Smooth muscle cell (in vitro differentiated cells): ENCODE data around the gene TP73. TPM values are rescaled to one million over a fixed set of nuclear protein-coding genes. Genes with fewer than 3 reads are reported as not detected.

Experiments
- DNase-seq: peaks from one replicate; lab custom pipeline; 2025; ENCODE audit not compliant: unreplicated experiment; lab: John Stamatoyannopoulos, UW
- H2AFZ ChIP-seq: fragments of 200-600 bp; sonication (generic); 2 replicates; pipeline ENCODE4 v1.6.0; 2016; ENCODE audit warnings: antibody characterized with exemption, low read depth, mild to moderate bottlenecking
- H3F3A ChIP-seq: fragments of 200-600 bp; sonication (generic); 2 replicates; pipeline ENCODE4 v1.6.0; 2017; ENCODE audit warnings: antibody characterized with exemption, low read depth
- H3K27ac ChIP-seq: fragments of 200-600 bp; sonication (generic); 2 replicates; pipeline ENCODE4 v1.5.1; 2016; ENCODE audit warnings: low read depth, mild to moderate bottlenecking
- H3K27me3 ChIP-seq: fragments of 200-600 bp; sonication (generic); 2 replicates; pipeline ENCODE4 v1.6.1; 2016; ENCODE audit warnings: low read depth, mild to moderate bottlenecking
- H3K36me3 ChIP-seq: fragments of 200-600 bp; sonication (generic); 2 replicates; pipeline ENCODE4 v1.5.1; 2016; ENCODE audit warnings: low read depth
- H3K4me1 ChIP-seq: fragments of 200-600 bp; sonication (generic); 2 replicates; pipeline ENCODE4 v1.5.1; 2016; ENCODE audit warnings: low read depth
- H3K4me2 ChIP-seq: fragments of 200-600 bp; sonication (generic); 2 replicates; pipeline ENCODE4 v1.6.0; 2016; ENCODE audit warnings: mild to moderate bottlenecking
- H3K4me3 ChIP-seq: fragments of 200-600 bp; sonication (generic); 2 replicates; pipeline ENCODE4 v1.5.1; 2016; ENCODE audit warnings: mild to moderate bottlenecking
- H3K79me2 ChIP-seq: fragments of 200-600 bp; sonication (generic); 2 replicates; pipeline ENCODE4 v1.6.0; 2016; ENCODE audit warnings: low read depth, mild to moderate bottlenecking
- H3K9ac ChIP-seq: fragments of 200-600 bp; sonication (generic); 2 replicates; pipeline ENCODE4 v1.6.0; 2016; ENCODE audit warnings: low read depth
- H3K9me3 ChIP-seq: fragments of 200-600 bp; sonication (generic); replicated peaks from 2 replicates; pipeline ENCODE4 v1.5.1; 2016; ENCODE audit warnings: low read depth
- H4K20me1 ChIP-seq: fragments of 200-600 bp; sonication (generic); 2 replicates; pipeline ENCODE4 v1.6.0; 2016; ENCODE audit warnings: low read depth
- CTCF ChIP-seq: fragments of 200-600 bp; sonication (generic); IDR thresholded peaks from 2 replicates; pipeline ENCODE4 v1.5.1; 2017; ENCODE audit warnings: borderline replicate concordance, mild to moderate bottlenecking, antibody characterized with exemption; ENCODE audit not compliant: insufficient read depth, poor library complexity, severe bottlenecking
- WGBS: methylation state at CpG from one replicate; pipeline ENCODE4 v1.1.7; 2016; ENCODE audit warnings: low lambda C conversion rate; 5-methylcytosine and 5-hydroxymethylcytosine counted together
- polyA plus RNA-seq: library from polyadenylated mRNA; unstranded; fragments of >200 nt; fragmentation: Nextera tagmentation; extraction: Ambion mirVana; gene quantifications from 2 replicates; pipeline ENCODE4 v1.2.1, GENCODE V29; 2016
- total RNA-seq: library from RNA; depleted of rRNA; stranded (reverse); fragments of >200 nt; gene quantifications from 2 replicates; pipeline ENCODE4 v1.2.3, GENCODE V29; 2014

Gene TP73
- total and polyA plus RNA-seq, 2 experiments from 2014 or later, result 0.22 TPM; not detected in 1

- no peaks in the 10 kb centered on the region for H4K20me1 ChIP-seq
- no peak for DNase-seq
- H3K27me3 ChIP-seq, result peaks cover 8% of the 10 kb centered on the region
- H3K4me2 ChIP-seq, result no peak overlapping the region
- no peaks in the 10 kb centered on the region for H3K79me2 ChIP-seq
- H3K4me1 ChIP-seq, result no peaks in the 10 kb centered on the region
- no peak overlapping the region for H3K9ac ChIP-seq
- no peak for TF ChIP-seq CTCF
- H2AFZ ChIP-seq, result no peak overlapping the region
- H3K36me3 ChIP-seq, result no peaks in the 10 kb centered on the region
- no peaks in the 10 kb centered on the region for H3F3A ChIP-seq
- no peak overlapping the region for H3K4me3 ChIP-seq
- no peak overlapping the region for H3K27ac ChIP-seq
- 88% methylated on average over 14 of the region's 14 CpGs for WGBS
- H3K9me3 ChIP-seq, result no peaks in the 10 kb centered on the region
Measured at GRCh38 chr1:3663999-3664699, 11.8 kb downstream of the TP73 start.

DNA sequence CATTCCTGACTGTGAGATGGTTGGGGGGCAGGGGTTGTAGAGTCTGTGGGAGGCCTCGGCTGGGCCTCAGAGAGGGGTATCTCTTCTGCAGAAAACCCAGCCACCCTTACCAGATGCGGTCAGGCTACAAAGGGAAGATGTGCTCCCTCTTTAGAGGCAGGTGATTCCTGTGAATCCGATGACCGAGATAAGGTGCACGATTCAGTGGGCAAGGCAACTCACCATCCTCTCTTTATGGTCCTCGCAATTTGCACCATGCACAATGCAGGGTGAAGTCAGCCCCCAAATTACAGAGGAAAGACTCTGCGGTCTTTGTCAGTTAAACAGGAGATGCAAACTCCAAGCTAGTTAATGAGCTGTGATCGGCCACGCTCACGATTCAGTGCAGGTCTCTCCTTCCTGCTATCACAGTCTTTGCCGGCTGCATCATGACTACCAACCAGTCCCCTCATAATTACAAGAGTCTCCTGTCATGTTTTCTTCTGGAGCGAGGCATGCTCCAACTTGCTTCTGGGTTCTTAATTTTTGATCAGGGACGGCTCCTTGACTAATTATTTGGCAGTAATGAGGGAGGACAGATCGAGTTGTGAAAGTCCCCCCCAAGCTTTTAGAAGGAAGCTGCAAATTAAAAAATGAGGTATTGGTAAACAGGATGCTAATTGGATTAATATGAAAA lies 12.5 kb downstream of the TP73 start:
- no peaks in the 10 kb centered on the region for H3K79me2 ChIP-seq
- 89% methylated on average over 14 of the region's 14 CpGs for WGBS
- H3K4me2 ChIP-seq, result no peak overlapping the region
- no peak overlapping the region for H3K9ac ChIP-seq
- TF ChIP-seq CTCF, result no peak
- no peak for DNase-seq
- H3K4me1 ChIP-seq, result no peaks in the 10 kb centered on the region
- peaks cover 6% of the 10 kb centered on the region for H3K27me3 ChIP-seq
- H3K4me3 ChIP-seq, result no peak overlapping the region
- no peak overlapping the region for H3K27ac ChIP-seq
- H3K9me3 ChIP-seq, result no peaks in the 10 kb centered on the region
- H4K20me1 ChIP-seq, result no peaks in the 10 kb centered on the region
- H2AFZ ChIP-seq, result no peak overlapping the region
- no peaks in the 10 kb centered on the region for H3F3A ChIP-seq
- H3K36me3 ChIP-seq, result no peaks in the 10 kb centered on the region

DNA sequence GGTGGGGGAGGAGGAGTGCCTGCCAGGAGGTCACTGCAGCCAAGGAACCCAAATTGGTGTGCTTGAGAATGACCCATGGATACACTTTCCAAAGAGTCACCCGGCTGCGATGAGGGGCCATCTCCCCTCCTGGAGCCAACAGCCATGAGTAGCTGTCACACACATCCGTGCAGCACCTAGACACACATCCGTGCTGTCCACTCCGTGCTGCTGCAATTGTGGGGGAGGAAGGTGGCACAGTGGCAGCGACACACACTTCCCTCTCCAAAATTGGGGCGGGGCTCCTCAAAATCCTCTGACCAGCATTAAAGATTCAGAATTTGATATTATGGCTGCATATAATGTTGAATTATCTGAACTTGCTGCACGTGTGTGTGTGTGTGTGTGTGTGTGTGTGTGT lies 15.8 kb downstream of the TP73 start:
- DNase-seq, result no peak
- no peaks in the 10 kb centered on the region for H3K4me1 ChIP-seq
- H2AFZ ChIP-seq, result no peak overlapping the region
- H3K27ac ChIP-seq, result no peak overlapping the region
- no peaks in the 10 kb centered on the region for H3K9me3 ChIP-seq
- no peak overlapping the region for H3K9ac ChIP-seq
- TF ChIP-seq CTCF, result no peak
- no peaks in the 10 kb centered on the region for H3K79me2 ChIP-seq
- H3K4me3 ChIP-seq, result no peak overlapping the region
- no peaks in the 10 kb centered on the region for H3F3A ChIP-seq
- no peaks in the 10 kb centered on the region for H4K20me1 ChIP-seq
- no peak overlapping the region for H3K4me2 ChIP-seq
- no peaks in the 10 kb centered on the region for H3K27me3 ChIP-seq
- WGBS, result 88% methylated on average over 8 of the region's 8 CpGs
- H3K36me3 ChIP-seq, result no peaks in the 10 kb centered on the region
